ENCODE data around the gene PYCR2. TPM values are rescaled to one million over a fixed set of nuclear protein-coding genes. Genes with fewer than 3 reads are reported as not detected.
A peak's percentile ranks its signal among the peaks of the same experiment; 100 is the strongest.
"Not testable (repeated sequence)": the region's sequence is repeated elsewhere in the genome, so short reads cannot be mapped to it uniquely, and the experiment has no call there.

PYCR2 gene
- total RNA-seq: 10 to 100 TPM; 34.2 to 52.4 TPM

DNA sequence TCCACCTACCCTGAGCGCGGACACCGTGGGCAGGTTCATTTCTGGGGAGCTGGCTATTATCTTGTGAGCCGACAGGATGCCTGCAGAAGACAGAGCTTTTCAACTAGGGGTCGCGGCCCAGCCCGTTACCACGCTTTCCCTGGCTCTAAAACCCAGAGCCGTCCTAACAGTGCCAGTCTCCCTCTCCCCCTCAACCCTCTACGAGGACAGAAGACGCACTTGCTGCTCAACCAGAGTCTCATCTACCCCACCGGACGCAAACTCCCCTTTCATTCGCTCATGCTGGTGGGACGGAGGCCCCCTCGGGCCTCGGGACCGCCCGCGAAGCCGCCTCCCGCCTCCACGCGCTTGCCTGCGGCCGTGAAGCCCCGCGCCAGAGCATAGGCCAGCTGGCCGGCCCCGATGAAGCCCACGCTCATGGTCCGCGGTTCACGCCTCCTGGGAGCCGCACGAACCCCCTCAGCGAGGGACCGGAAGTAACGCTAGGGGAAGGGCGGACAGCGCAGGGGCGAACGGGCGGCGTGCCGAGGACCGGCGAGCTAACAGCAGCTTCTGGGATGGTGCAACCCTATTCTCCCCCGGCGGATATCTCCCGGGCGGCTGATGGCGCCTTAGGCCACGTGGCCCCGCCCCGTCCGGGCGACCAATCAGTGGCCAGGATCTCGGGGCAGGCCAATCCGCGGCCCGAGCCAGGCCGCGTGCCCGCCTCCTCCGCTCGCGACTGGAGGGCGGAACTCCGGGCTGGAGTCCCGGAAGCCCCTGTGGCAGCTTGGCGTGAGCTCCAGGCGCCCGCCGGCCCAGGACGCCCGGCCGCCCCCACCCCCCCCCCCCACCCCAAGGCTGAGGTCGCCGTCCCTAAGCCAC is at the start of gene PYCR2:
PYCR2 (minus strand) TSS at position 559 of the 864 bp plus-strand sequence; CDS start at position 419, 140 bp downstream.
- intact Hi-C loops (cut with DNase I): no loop called here
- 0 to 1% methylated on average over 9 to 73 of the region's 80 CpGs for WGBS, 2 donors
- TF ChIP-seq CTCF (IDR thresholded peaks at IDR 0.05) (peak in 1 of 7 experiments; percentile 9), POLR2A (IDR thresholded peaks at IDR 0.05) (peak; percentile 93 to 96 (median 95))
- H3K27ac ChIP-seq: peak within 1 kb of the TSS; percentile 88 to 98 (median 96)
- no peaks in the 10 kb centered on the region for H3K27me3 ChIP-seq
- peak within 1 kb of the TSS; percentile 87 to 95 for H3K4me3 ChIP-seq
- DNase-seq (peak; percentile 95 to 97 (median 96)), ATAC-seq (peak; percentile 93)
- H3K36me3 ChIP-seq (replicated peaks in 1 of 2; ENCODE audit: insufficient read depth in 1 of 2, low read depth in 2 of 2): no peaks in the 10 kb centered on the region
- peaks cover 52% of the 10 kb centered on the region for H3K4me1 ChIP-seq
- no peaks in the 10 kb centered on the region for H3K9me3 ChIP-seq

- Histone ChIP-seq H3K27me3 (no peaks in the 10 kb centered on the region), H3K36me3 (replicated peaks in 1 of 2; ENCODE audit: insufficient read depth in 1 of 2, low read depth in 2 of 2) (no peaks in the 10 kb centered on the region), H3K4me3 (no peak overlapping the region), H3K27ac (no peak overlapping the region), H3K4me1 (peaks cover 10% of the 10 kb centered on the region), H3K9me3 (no peaks in the 10 kb centered on the region)
- TF ChIP-seq POLR2A (IDR thresholded peaks at IDR 0.05) (no peak), CTCF (IDR thresholded peaks at IDR 0.05) (no peak)
- WGBS, 2 donors: 33 to 42% methylated on average over 5 of the region's 5 CpGs
- ATAC-seq: no peak
- intact Hi-C loops (cut with DNase I): loop anchor here (5.0 kb wide), 1 partner anchor 496 kb away; no protein-coding TSS in a partner anchor
- DNase-seq: no peak
These were observed 49.1 kb upstream of the PYCR2 start for GRCh38 chr1:225973158-225973557.

DNA sequence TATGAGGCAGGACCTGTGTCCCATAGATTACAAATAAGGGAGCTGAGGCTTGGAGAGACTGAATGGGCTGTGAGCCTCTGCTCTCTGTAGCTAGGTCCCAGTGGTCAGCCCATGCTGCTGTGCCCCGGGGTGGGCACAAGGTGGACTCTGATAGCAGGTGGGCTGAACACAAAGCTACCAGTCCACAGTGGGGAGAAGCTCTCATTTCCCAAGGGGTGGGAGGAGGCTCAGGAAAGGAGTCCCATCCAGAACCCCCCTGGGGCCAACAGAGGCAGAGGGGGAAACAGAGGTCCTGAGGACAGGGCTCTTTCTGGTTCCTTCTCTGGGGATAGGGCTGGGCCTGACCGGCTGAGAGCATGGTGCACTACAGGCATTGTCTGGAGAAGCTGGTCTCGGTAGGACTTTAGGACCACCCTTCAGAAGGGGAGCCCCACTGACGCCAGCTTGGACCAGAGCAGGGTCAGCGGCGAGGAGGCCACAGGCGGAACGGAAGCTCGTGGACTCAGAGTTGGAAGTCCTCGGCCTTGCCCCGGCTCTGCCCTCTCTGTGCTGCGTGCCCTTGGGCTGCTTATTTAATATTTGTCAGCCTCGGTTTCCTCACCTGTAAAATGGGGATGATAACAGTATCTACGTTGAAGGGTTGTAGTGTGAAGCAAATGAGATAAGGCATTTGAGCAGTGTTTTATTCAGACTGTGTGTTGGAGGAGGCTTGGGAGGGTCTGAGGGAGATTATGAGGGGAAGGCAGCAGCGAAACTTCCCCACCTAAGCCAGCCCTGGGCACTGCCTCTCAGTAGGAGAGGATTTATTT is 48.5 kb upstream of the PYCR2 start:
- DNase-seq: no peak
- intact Hi-C loops (cut with DNase I): loop anchor here (5.0 kb wide), 1 partner anchor 495 kb away; no protein-coding TSS in a partner anchor
- no peak overlapping the region for H3K4me3 ChIP-seq
- no peaks in the 10 kb centered on the region for H3K36me3 ChIP-seq (replicated peaks in 1 of 2; ENCODE audit: insufficient read depth in 1 of 2, low read depth in 2 of 2)
- peaks cover 4% of the 10 kb centered on the region for H3K4me1 ChIP-seq
- no peaks in the 10 kb centered on the region for H3K27me3 ChIP-seq
- no peaks in the 10 kb centered on the region for H3K9me3 ChIP-seq
- 84 to 89% methylated on average over 15 of the region's 15 CpGs for WGBS, 2 donors
- no peak for TF ChIP-seq POLR2A (IDR thresholded peaks at IDR 0.05)
- no peak for TF ChIP-seq CTCF (IDR thresholded peaks at IDR 0.05)
- no peak for ATAC-seq
- H3K27ac ChIP-seq: no peak overlapping the region

GRCh38 chr1:225970592-225971157 is 46.6 kb upstream of the PYCR2 start:
- not testable (repeated sequence) for H3K4me1 ChIP-seq; H3K27ac ChIP-seq; ATAC-seq; H3K9me3 ChIP-seq; DNase-seq; H3K4me3 ChIP-seq; H3K36me3 ChIP-seq (replicated peaks in 1 of 2; ENCODE audit: insufficient read depth in 1 of 2, low read depth in 2 of 2); H3K27me3 ChIP-seq
- WGBS, 2 donors: 92 to 93% methylated on average over 16 of the region's 16 CpGs
- intact Hi-C loops (cut with DNase I): loop anchor here (5.0 kb wide), 1 partner anchor 493 kb away; no protein-coding TSS in a partner anchor

GRCh38 chr1:225969751-225970150 is 45.7 kb upstream of the PYCR2 start:
- not testable (repeated sequence) for H3K4me1 ChIP-seq; DNase-seq; ATAC-seq; H3K4me3 ChIP-seq; H3K27me3 ChIP-seq; H3K36me3 ChIP-seq (replicated peaks in 1 of 2; ENCODE audit: insufficient read depth in 1 of 2, low read depth in 2 of 2); H3K9me3 ChIP-seq; H3K27ac ChIP-seq
- intact Hi-C loops (cut with DNase I): loop anchor here (5.0 kb wide), 1 partner anchor 492 kb away; no protein-coding TSS in a partner anchor
- WGBS, 2 donors: 98 to 100% methylated on average over 11 to 25 of the region's 28 CpGs

Data from body of pancreas (tissue), 4 donors.